Right atrium auricular region (tissue), 2 donors: Measurements from ENCODE around the gene HOXA10. TPM values are rescaled to one million over a fixed set of nuclear protein-coding genes. Genes with fewer than 3 reads are reported as not detected.
A peak's percentile ranks its signal among the peaks of the same experiment; 100 is the strongest.

Source experiments
- DNase-seq: peaks from one replicate; pipeline ENCODE4 v3.0.0-alpha.2; 2019; ENCODE audit warnings: low spot score
- H3K27ac ChIP-seq, 2 donors: fragments of 200-600 bp; sonication (generic); 1 replicate in 1 of 2; 2 replicates in 1 of 2; pipeline ENCODE4 v1.5.1; 2016 to 2019
- H3K27me3 ChIP-seq, 2 donors: fragments of 200-600 bp; sonication (generic); one replicate each; pipeline versions ENCODE4 v1.5.1 to v1.6.0; 2017 to 2019
- H3K36me3 ChIP-seq: fragments of 200-600 bp; sonication (generic); one replicate; pipeline ENCODE4 v1.5.1; 2016
- H3K4me1 ChIP-seq, 2 donors: fragments of 200-600 bp; sonication (generic); one replicate each; pipeline versions ENCODE4 v1.5.1 to v1.6.0; 2017 to 2019
- H3K4me3 ChIP-seq, 2 donors: fragments of 200-600 bp; sonication (generic); 1 replicate in 1 of 2; 2 replicates in 1 of 2; pipeline ENCODE4 v1.5.1; 2017 to 2019; ENCODE audit warnings: mild to moderate bottlenecking in 1 of 2, moderate library complexity in 1 of 2
- H3K9me3 ChIP-seq, 2 donors: fragments of 200-600 bp; sonication (generic); one replicate each; pipeline ENCODE4 v1.5.1; 2019
- total RNA-seq, 2 donors: library from RNA; depleted of rRNA; stranded (reverse); fragments of >200 nt; gene quantifications; one replicate each; pipeline ENCODE4 v1.1.0, GENCODE V29; 2016
- TF ChIP-seq, protein P1 (sequence below), 2 donors: fragments of 200-600 bp; sonication (generic); IDR thresholded peaks; one replicate each; pipeline ENCODE4 v1.5.1; 2019; ENCODE audit warnings: antibody characterized with exemption in 2 of 2

HOXA10 gene
- total RNA-seq, 2 donors from 2014 or later, result not detected

DNA sequence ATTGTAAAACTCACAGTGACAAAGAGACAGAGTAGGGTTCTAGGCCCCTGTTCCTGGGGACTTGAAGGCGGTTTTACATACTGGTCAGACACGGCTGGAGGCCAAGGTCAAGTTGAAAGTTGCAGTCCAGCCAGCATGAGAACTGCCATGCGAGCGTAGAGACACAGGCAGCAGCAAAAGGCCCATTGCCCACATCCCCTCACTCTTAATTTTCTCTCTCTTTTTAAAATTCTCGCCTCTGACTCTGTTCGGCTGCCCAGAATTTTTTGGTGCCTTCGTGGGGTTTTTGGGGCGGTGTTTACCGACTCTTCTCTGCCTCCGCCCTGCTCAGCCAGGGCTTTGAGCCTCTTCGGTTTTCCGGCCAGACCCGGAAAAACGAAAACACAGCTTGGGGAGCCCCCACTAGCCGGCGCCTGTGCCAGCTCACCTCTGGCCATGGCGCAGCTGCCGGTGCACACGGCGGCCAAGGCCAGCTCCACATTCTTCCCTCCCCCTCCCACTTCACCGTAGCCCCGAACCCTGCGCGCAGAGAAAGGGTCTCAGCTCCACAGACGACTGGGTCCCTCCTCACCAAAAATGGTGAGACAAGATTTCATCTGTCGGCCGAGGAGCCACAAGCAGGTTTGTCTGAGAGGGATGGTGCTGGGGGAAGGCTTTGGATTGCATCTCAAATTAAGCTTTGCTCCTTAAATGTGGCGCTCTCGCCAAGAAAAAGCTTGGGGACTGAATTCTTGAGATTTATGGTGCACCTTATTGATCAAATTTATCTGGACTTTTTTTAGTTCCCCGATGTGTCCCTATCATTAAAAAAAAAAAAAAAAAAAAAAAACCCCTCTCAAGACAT lies 28.1 kb upstream of the HOXA10 start:
- Histone ChIP-seq H3K27me3 (peaks cover 73 to 84% of the 10 kb centered on the region in 2 donors), H3K27ac (no peak overlapping the region), H3K9me3 (peaks cover 0 to 4% of the 10 kb centered on the region in 2 donors), H3K4me3 (no peak overlapping the region), H3K4me1 (peaks cover 0 to 34% of the 10 kb centered on the region in 2 donors), H3K36me3 (no peaks in the 10 kb centered on the region)
- DNase-seq, result peak; percentile 38
- TF ChIP-seq, protein P1, sequence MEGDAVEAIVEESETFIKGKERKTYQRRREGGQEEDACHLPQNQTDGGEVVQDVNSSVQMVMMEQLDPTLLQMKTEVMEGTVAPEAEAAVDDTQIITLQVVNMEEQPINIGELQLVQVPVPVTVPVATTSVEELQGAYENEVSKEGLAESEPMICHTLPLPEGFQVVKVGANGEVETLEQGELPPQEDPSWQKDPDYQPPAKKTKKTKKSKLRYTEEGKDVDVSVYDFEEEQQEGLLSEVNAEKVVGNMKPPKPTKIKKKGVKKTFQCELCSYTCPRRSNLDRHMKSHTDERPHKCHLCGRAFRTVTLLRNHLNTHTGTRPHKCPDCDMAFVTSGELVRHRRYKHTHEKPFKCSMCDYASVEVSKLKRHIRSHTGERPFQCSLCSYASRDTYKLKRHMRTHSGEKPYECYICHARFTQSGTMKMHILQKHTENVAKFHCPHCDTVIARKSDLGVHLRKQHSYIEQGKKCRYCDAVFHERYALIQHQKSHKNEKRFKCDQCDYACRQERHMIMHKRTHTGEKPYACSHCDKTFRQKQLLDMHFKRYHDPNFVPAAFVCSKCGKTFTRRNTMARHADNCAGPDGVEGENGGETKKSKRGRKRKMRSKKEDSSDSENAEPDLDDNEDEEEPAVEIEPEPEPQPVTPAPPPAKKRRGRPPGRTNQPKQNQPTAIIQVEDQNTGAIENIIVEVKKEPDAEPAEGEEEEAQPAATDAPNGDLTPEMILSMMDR (IDR thresholded peaks at IDR 0.05), result no peak

DNA sequence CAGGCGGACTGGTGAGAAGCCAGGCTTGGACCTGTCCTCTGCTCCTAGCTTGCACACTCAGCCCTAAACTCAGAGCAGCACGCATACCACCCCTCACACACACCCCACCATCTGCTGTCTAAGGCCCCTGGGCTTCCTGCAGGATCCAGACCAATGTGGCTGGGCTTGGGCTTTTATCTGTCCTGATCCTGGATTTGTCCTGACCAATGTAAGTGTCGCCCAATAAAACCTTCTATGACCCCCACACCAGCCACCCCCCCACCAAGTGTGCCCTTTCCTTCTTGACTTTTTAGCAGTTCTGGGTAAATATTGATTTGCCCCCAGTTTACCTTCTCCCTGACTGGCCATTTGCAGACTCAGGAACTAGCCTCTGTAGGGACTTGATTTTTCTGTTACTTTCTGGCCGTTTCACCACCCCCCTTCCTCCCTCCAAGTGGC lies 27.5 kb upstream of the HOXA10 start:
- peak overlapping the region in 1 of 2 donors; percentile 34 for H3K4me3 ChIP-seq
- no peak overlapping the region for H3K27ac ChIP-seq
- H3K4me1 ChIP-seq, result peaks cover 0 to 34% of the 10 kb centered on the region in 2 donors
- H3K36me3 ChIP-seq, result no peaks in the 10 kb centered on the region
- peaks cover 0 to 4% of the 10 kb centered on the region in 2 donors for H3K9me3 ChIP-seq
- H3K27me3 ChIP-seq, result peaks cover 78 to 80% of the 10 kb centered on the region in 2 donors
- TF ChIP-seq, protein P1 (IDR thresholded peaks at IDR 0.05), result no peak
- no peak for DNase-seq

DNA sequence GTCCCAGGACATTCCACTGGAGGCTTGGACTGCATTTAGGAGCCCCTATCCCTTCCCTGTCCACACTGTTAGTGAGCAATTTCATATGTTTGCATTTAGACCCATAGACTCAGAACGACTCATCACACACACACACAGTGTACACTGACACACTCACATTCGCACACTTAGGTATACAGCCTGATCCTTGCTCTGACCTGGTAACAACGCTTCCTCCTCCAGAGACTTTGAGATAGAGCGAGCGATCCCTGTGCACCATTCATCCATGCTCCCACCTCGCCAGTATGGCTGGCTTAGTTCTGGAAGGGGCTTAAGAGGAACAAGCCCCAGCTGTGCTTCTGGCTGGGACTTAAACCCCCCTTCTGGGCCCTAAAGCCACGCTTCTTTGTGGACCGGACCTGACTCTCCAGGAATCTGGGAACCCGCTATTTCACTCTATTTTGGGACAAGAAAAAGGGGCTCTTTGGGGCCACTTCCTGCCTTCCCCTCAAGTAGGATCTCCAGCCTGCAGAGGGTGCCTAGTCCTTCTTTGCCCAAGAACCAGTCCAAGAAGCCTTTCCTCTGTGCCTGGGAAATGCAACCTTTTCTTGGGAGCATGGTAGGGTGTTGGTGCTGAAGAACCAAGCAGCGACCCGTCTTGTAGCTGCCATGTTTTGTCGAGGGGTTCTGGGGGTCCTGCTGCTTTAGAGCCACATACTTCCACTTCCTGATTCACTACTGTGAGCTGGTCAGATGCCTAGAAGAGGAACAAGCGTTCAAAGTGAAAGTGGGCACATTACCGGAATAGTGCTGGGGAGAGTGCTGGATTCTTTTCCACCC lies 26.9 kb upstream of the HOXA10 start:
- H3K9me3 ChIP-seq, result peaks cover 0 to 3% of the 10 kb centered on the region in 2 donors
- H3K27me3 ChIP-seq, result peaks cover 79 to 80% of the 10 kb centered on the region in 2 donors
- no peaks in the 10 kb centered on the region for H3K36me3 ChIP-seq
- no peak for DNase-seq
- TF ChIP-seq, protein P1 (IDR thresholded peaks at IDR 0.05), result no peak
- H3K27ac ChIP-seq, result no peak overlapping the region
- peaks cover 0 to 34% of the 10 kb centered on the region in 2 donors for H3K4me1 ChIP-seq
- H3K4me3 ChIP-seq, result peak overlapping the region in 1 of 2 donors; percentile 34

DNA sequence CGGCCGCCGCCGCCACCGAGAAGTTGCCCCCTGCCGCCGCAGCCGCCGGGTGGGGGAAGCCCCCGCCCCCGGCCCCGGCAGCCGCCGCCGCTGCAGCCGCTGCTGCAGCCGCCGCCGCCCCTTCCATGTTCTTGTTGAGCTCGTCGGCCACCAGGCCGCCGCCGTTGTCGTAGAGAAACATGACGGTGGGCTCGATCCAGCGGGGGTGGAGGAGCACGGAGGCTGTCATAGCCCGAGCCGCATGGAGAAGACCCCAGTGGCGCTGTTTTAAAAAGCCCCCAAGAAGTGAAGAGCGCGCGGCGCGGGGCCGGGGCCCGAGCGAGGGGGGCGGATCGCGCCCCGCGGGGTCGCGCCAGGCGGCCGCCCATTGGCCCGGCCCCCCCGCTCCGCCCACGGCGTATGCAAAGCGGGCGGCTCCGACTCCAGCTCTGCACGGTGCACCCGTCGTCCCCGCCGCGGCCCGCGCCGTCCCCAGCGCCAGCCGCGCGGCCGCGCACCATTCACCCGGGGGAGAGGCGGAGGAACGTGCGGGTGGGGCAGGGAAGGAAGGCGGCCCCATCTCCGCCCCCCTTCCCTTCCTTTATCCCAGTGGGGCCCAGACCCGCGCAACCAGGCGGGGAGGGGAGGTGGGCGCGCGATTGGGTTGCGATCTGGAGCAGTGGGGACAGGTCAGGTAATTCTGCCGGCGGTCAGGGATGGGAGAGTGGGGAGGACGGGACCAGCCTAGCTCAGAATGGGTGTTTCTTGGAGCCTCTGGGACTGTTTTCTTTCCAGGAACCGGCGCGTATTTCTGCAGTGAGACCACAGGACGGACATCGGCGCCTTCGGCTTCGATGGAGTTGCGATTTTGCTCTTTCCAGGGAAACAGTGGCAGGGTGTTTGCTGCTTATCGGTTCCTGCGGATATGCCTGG lies 26.0 kb upstream of the HOXA10 start, which contains the start of gene HOXA13:
HOXA13 (minus strand) TSS at position 243 of the 912 bp plus-strand sequence; CDS start at position 229, 14 bp downstream.
- DNase-seq, result no peak
- no peaks in the 10 kb centered on the region for H3K9me3 ChIP-seq
- H3K4me3 ChIP-seq, result peak within 1 kb of the TSS in 1 of 2 donors; percentile 34
- H3K27me3 ChIP-seq, result peaks cover 77 to 78% of the 10 kb centered on the region in 2 donors
- TF ChIP-seq, protein P1 (IDR thresholded peaks at IDR 0.05), result no peak
- H3K27ac ChIP-seq, result no peak within 1 kb of the TSS
- no peaks in the 10 kb centered on the region for H3K36me3 ChIP-seq
- H3K4me1 ChIP-seq, result peaks cover 0 to 29% of the 10 kb centered on the region in 2 donors
